ENCODE results near the gene CBX1. TPM values are rescaled to one million over a fixed set of nuclear protein-coding genes. Genes with fewer than 3 reads are reported as not detected.

Gene CBX1
- total and polyA plus RNA-seq, 2 of the 13 experiments (the other 11 are each of a cell fraction or from before 2014, with no cell fraction given): 17.8 to 108 TPM

GRCh38 chr17:48037036-48037837 is 64.0 kb downstream of the CBX1 start, which contains the start of gene COPZ2 (continued):
- TF ChIP-seq ZBTB43 (CRISPR knock-in tag; conservative IDR thresholded peaks at IDR 0.05) (peak; percentile 27; the same call in 1 of the 2 replicates), ARNT2 (CRISPR knock-in tag; IDR thresholded peaks at IDR 0.05; ENCODE audit: low read depth) (peak; percentile 59; the same call in 1 of the 2 replicates), FOXO1 (CRISPR knock-in tag; IDR thresholded peaks at IDR 0.05) (no peak), POLR2AphosphoS2 (IDR thresholded peaks at IDR 0.05; ENCODE audit: low read depth, low read length) (no peak), ZNF709 (CRISPR knock-in tag; IDR thresholded peaks at IDR 0.05) (no peak), ZKSCAN1 (IDR thresholded peaks at IDR 0.05; ENCODE audit: low read length) (no peak), MED8 (CRISPR knock-in tag; IDR thresholded peaks at IDR 0.05; ENCODE audit: insufficient replicate concordance) (no peak), XBP1 (CRISPR knock-in tag; IDR thresholded peaks at IDR 0.05) (no peak), SNRNP70 (IDR thresholded peaks at IDR 0.05; ENCODE audit: low read depth, low read length) (no peak), REPIN1 (CRISPR knock-in tag; IDR thresholded peaks at IDR 0.05; ENCODE audit: borderline replicate concordance, low read depth) (peak; percentile 47; the same call in 1 of the 2 replicates), NFKBIZ (CRISPR knock-in tag; IDR thresholded peaks at IDR 0.05) (no peak), ZNF616 (CRISPR knock-in tag; IDR thresholded peaks at IDR 0.05; ENCODE audit: low read depth) (no peak), HDAC2 (CRISPR knock-in tag; IDR thresholded peaks at IDR 0.05) (peak; percentile 63; the same call in 1 of the 2 replicates), RELA (CRISPR knock-in tag; IDR thresholded peaks at IDR 0.05) (no peak), ZNF382 (CRISPR knock-in tag; IDR thresholded peaks at IDR 0.05; ENCODE audit: borderline replicate concordance) (no peak), ZSCAN31 (CRISPR knock-in tag; IDR thresholded peaks at IDR 0.05; ENCODE audit: low read depth) (peak; percentile 17; the same call in 1 of the 2 replicates), TOE1 (CRISPR knock-in tag; IDR thresholded peaks at IDR 0.05) (no peak), ZNF589 (CRISPR knock-in tag; conservative IDR thresholded peaks at IDR 0.05) (no peak), ZNF34 (CRISPR knock-in tag; IDR thresholded peaks at IDR 0.05; ENCODE audit: borderline replicate concordance) (peak; percentile 77; the same call in 1 of the 2 replicates), ZNF264 (CRISPR knock-in tag; IDR thresholded peaks at IDR 0.05) (no peak), ASH2L (IDR thresholded peaks at IDR 0.05; ENCODE audit: insufficient read length, low read depth, low read length) (peak; percentile 39), PLSCR1 (CRISPR knock-in tag; IDR thresholded peaks at IDR 0.05; ENCODE audit: borderline replicate concordance) (no peak), ETV5 (CRISPR knock-in tag; IDR thresholded peaks at IDR 0.05; ENCODE audit: borderline replicate concordance) (peak; percentile 80), DDIT3 (CRISPR knock-in tag; IDR thresholded peaks at IDR 0.05) (no peak), SNAPC2 (CRISPR knock-in tag; IDR thresholded peaks at IDR 0.05) (0 out of 2 replicates have a peak, but pooled peaks have one; percentile 37)
- TF ChIP-seq, protein P1, sequence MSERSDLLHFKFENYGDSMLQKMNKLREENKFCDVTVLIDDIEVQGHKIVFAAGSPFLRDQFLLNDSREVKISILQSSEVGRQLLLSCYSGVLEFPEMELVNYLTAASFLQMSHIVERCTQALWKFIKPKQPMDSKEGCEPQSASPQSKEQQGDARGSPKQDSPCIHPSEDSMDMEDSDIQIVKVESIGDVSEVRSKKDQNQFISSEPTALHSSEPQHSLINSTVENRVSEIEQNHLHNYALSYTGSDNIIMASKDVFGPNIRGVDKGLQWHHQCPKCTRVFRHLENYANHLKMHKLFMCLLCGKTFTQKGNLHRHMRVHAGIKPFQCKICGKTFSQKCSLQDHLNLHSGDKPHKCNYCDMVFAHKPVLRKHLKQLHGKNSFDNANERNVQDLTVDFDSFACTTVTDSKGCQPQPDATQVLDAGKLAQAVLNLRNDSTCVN (CRISPR knock-in tag; IDR thresholded peaks at IDR 0.05; ENCODE audit: borderline replicate concordance): 0 out of 2 replicates have a peak, but pooled peaks have one; percentile 44
- TF ChIP-seq, protein P2, sequence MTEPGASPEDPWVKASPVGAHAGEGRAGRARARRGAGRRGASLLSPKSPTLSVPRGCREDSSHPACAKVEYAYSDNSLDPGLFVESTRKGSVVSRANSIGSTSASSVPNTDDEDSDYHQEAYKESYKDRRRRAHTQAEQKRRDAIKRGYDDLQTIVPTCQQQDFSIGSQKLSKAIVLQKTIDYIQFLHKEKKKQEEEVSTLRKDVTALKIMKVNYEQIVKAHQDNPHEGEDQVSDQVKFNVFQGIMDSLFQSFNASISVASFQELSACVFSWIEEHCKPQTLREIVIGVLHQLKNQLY (CRISPR knock-in tag; IDR thresholded peaks at IDR 0.05): no peak
